HL-60 (cell line): Measurements from ENCODE around the gene SMIM13.

Experiments used
- TF ChIP-seq, protein P1 (sequence below): IDR thresholded peaks from one replicate; pipeline ENCODE4 v1.5.1; 2011; ENCODE audit warnings: low read length, control low read depth, inconsistent platforms; ENCODE audit not compliant: insufficient read depth
- TF ChIP-seq, protein P2 (sequence below): IDR thresholded peaks from 2 replicates; pipeline ENCODE4 v1.6.1; 2012; ENCODE audit warnings: low read depth; ENCODE audit not compliant: insufficient replicate concordance

DNA sequence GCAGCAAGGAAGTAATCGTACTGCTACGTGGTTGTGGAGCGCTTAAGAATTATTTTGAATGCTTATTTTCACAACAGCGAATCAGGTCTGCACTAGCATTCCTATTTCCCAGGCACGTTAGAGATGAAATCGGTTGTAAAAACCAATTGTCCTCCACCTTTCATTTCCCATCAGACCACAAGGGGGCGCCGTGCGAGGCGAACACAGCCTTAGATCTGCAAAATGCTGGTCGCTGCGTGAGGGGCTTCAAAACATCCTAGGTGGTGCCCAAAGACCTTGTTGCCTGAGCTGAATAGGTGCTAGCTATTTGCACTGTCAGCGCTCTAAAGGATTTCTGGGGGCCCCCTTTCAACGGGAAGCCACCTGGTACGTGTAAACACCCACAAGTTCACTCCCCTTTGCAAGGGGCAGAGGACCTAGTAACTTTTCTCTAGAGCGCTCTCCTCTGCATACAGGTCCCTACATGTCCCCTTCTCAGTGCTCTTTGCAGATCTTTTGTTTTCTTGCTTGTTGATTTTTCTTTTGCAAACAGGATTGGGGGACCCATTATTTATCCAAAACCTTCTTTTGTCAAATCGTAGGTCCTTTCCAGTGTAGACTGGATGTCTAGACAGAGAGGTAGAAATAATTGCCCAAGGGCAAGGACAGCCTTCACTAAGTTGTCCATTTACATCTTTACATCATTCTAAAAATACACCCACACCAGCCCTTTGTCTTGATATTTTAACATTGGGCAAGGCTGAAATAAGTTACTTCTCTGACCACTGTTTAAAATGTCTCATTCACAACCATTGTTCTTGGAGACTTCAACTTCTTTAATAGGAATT, 79.1 kb downstream of the SMIM13 start:
- TF ChIP-seq, protein P1, sequence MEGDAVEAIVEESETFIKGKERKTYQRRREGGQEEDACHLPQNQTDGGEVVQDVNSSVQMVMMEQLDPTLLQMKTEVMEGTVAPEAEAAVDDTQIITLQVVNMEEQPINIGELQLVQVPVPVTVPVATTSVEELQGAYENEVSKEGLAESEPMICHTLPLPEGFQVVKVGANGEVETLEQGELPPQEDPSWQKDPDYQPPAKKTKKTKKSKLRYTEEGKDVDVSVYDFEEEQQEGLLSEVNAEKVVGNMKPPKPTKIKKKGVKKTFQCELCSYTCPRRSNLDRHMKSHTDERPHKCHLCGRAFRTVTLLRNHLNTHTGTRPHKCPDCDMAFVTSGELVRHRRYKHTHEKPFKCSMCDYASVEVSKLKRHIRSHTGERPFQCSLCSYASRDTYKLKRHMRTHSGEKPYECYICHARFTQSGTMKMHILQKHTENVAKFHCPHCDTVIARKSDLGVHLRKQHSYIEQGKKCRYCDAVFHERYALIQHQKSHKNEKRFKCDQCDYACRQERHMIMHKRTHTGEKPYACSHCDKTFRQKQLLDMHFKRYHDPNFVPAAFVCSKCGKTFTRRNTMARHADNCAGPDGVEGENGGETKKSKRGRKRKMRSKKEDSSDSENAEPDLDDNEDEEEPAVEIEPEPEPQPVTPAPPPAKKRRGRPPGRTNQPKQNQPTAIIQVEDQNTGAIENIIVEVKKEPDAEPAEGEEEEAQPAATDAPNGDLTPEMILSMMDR, result peak; percentile 65
- TF ChIP-seq, protein P2, sequence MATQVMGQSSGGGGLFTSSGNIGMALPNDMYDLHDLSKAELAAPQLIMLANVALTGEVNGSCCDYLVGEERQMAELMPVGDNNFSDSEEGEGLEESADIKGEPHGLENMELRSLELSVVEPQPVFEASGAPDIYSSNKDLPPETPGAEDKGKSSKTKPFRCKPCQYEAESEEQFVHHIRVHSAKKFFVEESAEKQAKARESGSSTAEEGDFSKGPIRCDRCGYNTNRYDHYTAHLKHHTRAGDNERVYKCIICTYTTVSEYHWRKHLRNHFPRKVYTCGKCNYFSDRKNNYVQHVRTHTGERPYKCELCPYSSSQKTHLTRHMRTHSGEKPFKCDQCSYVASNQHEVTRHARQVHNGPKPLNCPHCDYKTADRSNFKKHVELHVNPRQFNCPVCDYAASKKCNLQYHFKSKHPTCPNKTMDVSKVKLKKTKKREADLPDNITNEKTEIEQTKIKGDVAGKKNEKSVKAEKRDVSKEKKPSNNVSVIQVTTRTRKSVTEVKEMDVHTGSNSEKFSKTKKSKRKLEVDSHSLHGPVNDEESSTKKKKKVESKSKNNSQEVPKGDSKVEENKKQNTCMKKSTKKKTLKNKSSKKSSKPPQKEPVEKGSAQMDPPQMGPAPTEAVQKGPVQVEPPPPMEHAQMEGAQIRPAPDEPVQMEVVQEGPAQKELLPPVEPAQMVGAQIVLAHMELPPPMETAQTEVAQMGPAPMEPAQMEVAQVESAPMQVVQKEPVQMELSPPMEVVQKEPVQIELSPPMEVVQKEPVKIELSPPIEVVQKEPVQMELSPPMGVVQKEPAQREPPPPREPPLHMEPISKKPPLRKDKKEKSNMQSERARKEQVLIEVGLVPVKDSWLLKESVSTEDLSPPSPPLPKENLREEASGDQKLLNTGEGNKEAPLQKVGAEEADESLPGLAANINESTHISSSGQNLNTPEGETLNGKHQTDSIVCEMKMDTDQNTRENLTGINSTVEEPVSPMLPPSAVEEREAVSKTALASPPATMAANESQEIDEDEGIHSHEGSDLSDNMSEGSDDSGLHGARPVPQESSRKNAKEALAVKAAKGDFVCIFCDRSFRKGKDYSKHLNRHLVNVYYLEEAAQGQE, result no peak
